Astrocyte (in vitro differentiated cells and primary cell): ENCODE results near the gene SMYD4. TPM values are rescaled to one million over a fixed set of nuclear protein-coding genes. Genes with fewer than 3 reads are reported as not detected.

ENCODE experiments used
- DNase-seq: peaks from one replicate; pipeline ENCODE4 v3.0.0-alpha.2; 2010; ENCODE audit warnings: low read depth
- FAIRE-seq: peaks from 2 replicates; lab custom pipeline; 2011; peaks lifted over from hg19 to GRCh38; lab: Jason Lieb, UNC
- H2AFZ ChIP-seq: 2 replicates; pipeline ENCODE4 v1.6.0; 2012; ENCODE audit warnings: low read depth, low read length, inconsistent platforms
- H3K27ac ChIP-seq: 2 replicates; pipeline ENCODE4 v1.5.1; 2011; ENCODE audit warnings: low read depth, low read length, inconsistent platforms
- H3K27me3 ChIP-seq: 2 replicates; pipeline ENCODE4 v1.6.0; 2011; ENCODE audit warnings: low read length, inconsistent platforms; ENCODE audit not compliant: insufficient read depth
- H3K36me3 ChIP-seq: 2 replicates; pipeline ENCODE4 v1.5.1; 2011; ENCODE audit warnings: low read length, inconsistent platforms; ENCODE audit not compliant: insufficient read depth
- H3K4me1 ChIP-seq: 2 replicates; pipeline ENCODE4 v1.5.1; 2011; ENCODE audit warnings: low read length, inconsistent platforms; ENCODE audit not compliant: insufficient read depth
- H3K4me2 ChIP-seq: 2 replicates; pipeline ENCODE4 v1.6.0; 2012; ENCODE audit warnings: low read length, inconsistent platforms
- H3K4me3 ChIP-seq: 2 replicates; pipeline ENCODE4 v1.5.1; 2011; ENCODE audit warnings: low read depth, mild to moderate bottlenecking, low read length, inconsistent platforms; ENCODE audit not compliant: insufficient read depth
- H3K79me2 ChIP-seq: 2 replicates; pipeline ENCODE4 v1.6.0; 2012; ENCODE audit warnings: mild to moderate bottlenecking, low read length, inconsistent platforms; ENCODE audit not compliant: insufficient read depth
- H3K9ac ChIP-seq: 2 replicates; pipeline ENCODE4 v1.6.0; 2012; ENCODE audit warnings: mild to moderate bottlenecking, low read length, inconsistent platforms
- H3K9me3 ChIP-seq: 2 replicates; pipeline ENCODE4 v1.5.1; 2012; ENCODE audit warnings: low read depth, mild to moderate bottlenecking, low read length, inconsistent platforms; ENCODE audit not compliant: insufficient read depth
- H4K20me1 ChIP-seq: 2 replicates; pipeline ENCODE4 v1.6.0; 2012; ENCODE audit warnings: low read length, inconsistent platforms; ENCODE audit not compliant: insufficient read depth
- H3K27ac Mint-ChIP-seq: one replicate; pipeline ENCODE4 v1.8.0; 2021; ENCODE audit warnings: mild to moderate bottlenecking, mixed read lengths; ENCODE audit not compliant: unreplicated experiment
- H3K27me3 Mint-ChIP-seq: one replicate; pipeline ENCODE4 v1.8.0; 2021; ENCODE audit warnings: low read depth, mixed read lengths; ENCODE audit not compliant: unreplicated experiment
- H3K36me3 Mint-ChIP-seq: one replicate; pipeline ENCODE4 v1.8.0; 2021; ENCODE audit warnings: low read depth, mixed read lengths; ENCODE audit not compliant: unreplicated experiment
- H3K4me1 Mint-ChIP-seq: one replicate; pipeline ENCODE4 v1.8.0; 2021; ENCODE audit warnings: low read depth, mixed read lengths; ENCODE audit not compliant: unreplicated experiment
- H3K4me3 Mint-ChIP-seq: one replicate; pipeline ENCODE4 v1.8.0; 2021; ENCODE audit warnings: mild to moderate bottlenecking, moderate library complexity, mixed read lengths; ENCODE audit not compliant: unreplicated experiment
- H3K9me3 Mint-ChIP-seq: one replicate; pipeline ENCODE4 v1.8.0; 2021; ENCODE audit warnings: mild to moderate bottlenecking, mixed read lengths; ENCODE audit not compliant: unreplicated experiment
- EZH2 ChIP-seq: IDR thresholded peaks from 2 replicates; pipeline ENCODE4 v1.6.1; 2012; ENCODE audit warnings: mild to moderate bottlenecking, low read length, inconsistent platforms; ENCODE audit not compliant: insufficient read depth
- total RNA-seq: library from RNA; stranded (reverse); gene quantifications from 2 replicates; pipeline ENCODE4 v1.2.1, GENCODE V29; 2021
- TF ChIP-seq, protein P1 (sequence below): IDR thresholded peaks from 2 replicates; pipeline ENCODE4 v1.5.1; 2011; ENCODE audit warnings: low read depth, mild to moderate bottlenecking, inconsistent platforms, low read length, moderate library complexity; ENCODE audit not compliant: insufficient read depth

Gene SMYD4
- total RNA-seq, 1 donor from 2014 or later = 10.7 TPM

DNA sequence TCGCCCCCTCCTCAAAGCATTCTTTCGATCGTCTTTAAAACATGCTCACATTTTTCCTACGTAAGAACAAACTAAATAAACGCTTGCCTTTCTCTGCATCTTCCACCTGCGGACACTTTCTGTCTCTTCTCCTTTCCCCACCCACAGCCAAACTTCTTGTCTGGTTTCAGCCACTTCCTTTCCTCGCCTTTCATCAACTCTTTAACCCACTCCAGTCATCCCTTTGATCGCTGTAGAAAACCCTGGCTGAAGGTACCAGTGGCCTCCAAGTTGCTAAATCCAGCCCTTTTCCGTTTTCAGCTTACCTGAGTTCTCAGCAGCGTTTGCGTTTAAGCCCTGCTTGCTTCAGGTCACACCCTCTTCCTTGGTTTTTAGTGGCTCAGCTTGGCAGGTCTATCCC is 586 bp upstream of the SMYD4 start:
- H3K4me2 ChIP-seq = peak overlapping the region; percentile 99
- peak; percentile 5 for DNase-seq
- H3K27ac ChIP-seq = no peak overlapping the region
- Mint-ChIP-seq H3K4me3 (peak overlapping the region; percentile 92), H3K9me3 (no peaks in the 10 kb centered on the region), H3K4me1 (peaks cover 5% of the 10 kb centered on the region), H3K36me3 (peaks cover 2% of the 10 kb centered on the region), H3K27me3 (no peaks in the 10 kb centered on the region), H3K27ac (peak overlapping the region; percentile 37)
- H2AFZ ChIP-seq = peak overlapping the region; percentile 94
- H3K4me3 ChIP-seq = peak overlapping the region; percentile 86
- no peak for TF ChIP-seq EZH2
- no peaks in the 10 kb centered on the region for H3K9me3 ChIP-seq
- H4K20me1 ChIP-seq = peaks cover 7% of the 10 kb centered on the region
- peak overlapping the region; percentile 85 for H3K9ac ChIP-seq
- H3K79me2 ChIP-seq = peaks cover 60% of the 10 kb centered on the region
- no peaks in the 10 kb centered on the region for H3K36me3 ChIP-seq
- no peak for FAIRE-seq
- peaks cover 10% of the 10 kb centered on the region for H3K4me1 ChIP-seq
- H3K27me3 ChIP-seq = no peaks in the 10 kb centered on the region

- H3K9ac ChIP-seq = peak overlapping the region; percentile 85
- peak overlapping the region; percentile 83 for H3K4me3 Mint-ChIP-seq
- no peaks in the 10 kb centered on the region for H3K27me3 Mint-ChIP-seq
- FAIRE-seq = no peak
- H3K27me3 ChIP-seq = no peaks in the 10 kb centered on the region
- peak overlapping the region; percentile 55 for H3K27ac Mint-ChIP-seq
- peak overlapping the region; percentile 67 for H3K27ac ChIP-seq
- no peaks in the 10 kb centered on the region for H3K9me3 Mint-ChIP-seq
- H3K36me3 ChIP-seq = no peaks in the 10 kb centered on the region
- peak overlapping the region; percentile 99 for H3K4me2 ChIP-seq
- peaks cover 49% of the 10 kb centered on the region for H3K79me2 ChIP-seq
- H3K9me3 ChIP-seq = no peaks in the 10 kb centered on the region
- H3K36me3 Mint-ChIP-seq = peaks cover 2% of the 10 kb centered on the region
- DNase-seq = no peak
- H2AFZ ChIP-seq = peak overlapping the region; percentile 94
- no peak for TF ChIP-seq EZH2
- TF ChIP-seq, protein P1, sequence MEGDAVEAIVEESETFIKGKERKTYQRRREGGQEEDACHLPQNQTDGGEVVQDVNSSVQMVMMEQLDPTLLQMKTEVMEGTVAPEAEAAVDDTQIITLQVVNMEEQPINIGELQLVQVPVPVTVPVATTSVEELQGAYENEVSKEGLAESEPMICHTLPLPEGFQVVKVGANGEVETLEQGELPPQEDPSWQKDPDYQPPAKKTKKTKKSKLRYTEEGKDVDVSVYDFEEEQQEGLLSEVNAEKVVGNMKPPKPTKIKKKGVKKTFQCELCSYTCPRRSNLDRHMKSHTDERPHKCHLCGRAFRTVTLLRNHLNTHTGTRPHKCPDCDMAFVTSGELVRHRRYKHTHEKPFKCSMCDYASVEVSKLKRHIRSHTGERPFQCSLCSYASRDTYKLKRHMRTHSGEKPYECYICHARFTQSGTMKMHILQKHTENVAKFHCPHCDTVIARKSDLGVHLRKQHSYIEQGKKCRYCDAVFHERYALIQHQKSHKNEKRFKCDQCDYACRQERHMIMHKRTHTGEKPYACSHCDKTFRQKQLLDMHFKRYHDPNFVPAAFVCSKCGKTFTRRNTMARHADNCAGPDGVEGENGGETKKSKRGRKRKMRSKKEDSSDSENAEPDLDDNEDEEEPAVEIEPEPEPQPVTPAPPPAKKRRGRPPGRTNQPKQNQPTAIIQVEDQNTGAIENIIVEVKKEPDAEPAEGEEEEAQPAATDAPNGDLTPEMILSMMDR = no peak
- H3K4me1 Mint-ChIP-seq = peaks cover 5% of the 10 kb centered on the region
- H4K20me1 ChIP-seq = peaks cover 7% of the 10 kb centered on the region
- peaks cover 10% of the 10 kb centered on the region for H3K4me1 ChIP-seq
- peak overlapping the region; percentile 86 for H3K4me3 ChIP-seq
These were observed 498 bp downstream of the SMYD4 start for GRCh38 chr17:1829216-1829591.

DNA sequence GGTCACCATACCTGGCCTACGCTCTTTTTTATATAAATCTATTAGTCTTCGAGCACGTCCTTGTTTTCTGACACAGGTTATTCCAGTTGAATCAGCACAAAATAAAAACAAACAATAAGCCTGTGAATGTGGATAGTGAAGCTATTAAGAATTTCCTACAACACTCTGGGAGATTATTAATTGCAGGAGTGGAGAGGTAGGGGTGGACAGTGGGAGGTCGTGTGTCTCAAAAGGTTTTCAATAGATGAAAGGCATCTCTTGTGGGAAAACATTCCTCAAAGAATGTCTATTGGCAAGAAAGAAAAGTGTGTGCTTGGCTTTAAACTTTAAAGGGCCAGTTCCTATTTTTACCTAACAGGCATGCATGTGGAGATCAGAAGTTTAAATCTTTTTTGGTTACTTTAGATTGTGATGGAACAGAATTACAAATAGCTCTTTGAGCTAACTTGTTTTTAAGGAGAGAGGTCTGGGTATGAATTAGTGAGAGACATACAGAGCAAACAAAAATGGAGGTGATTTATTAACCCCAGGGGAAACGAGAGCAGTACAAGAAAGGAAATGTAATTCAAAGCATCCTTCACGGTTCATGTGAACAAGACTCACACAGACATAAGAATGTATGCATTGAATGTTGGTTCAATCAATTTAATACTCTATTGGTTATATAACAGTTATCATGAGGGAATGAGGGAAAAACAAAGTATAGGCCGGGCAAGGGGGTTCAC is 9.0 kb downstream of the SMYD4 start:
- H3K27ac ChIP-seq = no peak overlapping the region
- H3K27me3 Mint-ChIP-seq = no peaks in the 10 kb centered on the region

More for the DNA sequence above, 9.0 kb downstream of the SMYD4 start:
- no peaks in the 10 kb centered on the region for H4K20me1 ChIP-seq
- no peaks in the 10 kb centered on the region for H3K79me2 ChIP-seq
- H3K27ac Mint-ChIP-seq = no peak overlapping the region
- no peak overlapping the region for H3K4me3 Mint-ChIP-seq
- TF ChIP-seq, protein P1 = no peak
- H3K36me3 Mint-ChIP-seq = peaks cover 2% of the 10 kb centered on the region
- H3K4me1 ChIP-seq = no peaks in the 10 kb centered on the region
- FAIRE-seq = no peak
- no peak overlapping the region for H3K9ac ChIP-seq
- peaks cover 2% of the 10 kb centered on the region for H3K4me1 Mint-ChIP-seq
- no peaks in the 10 kb centered on the region for H3K27me3 ChIP-seq
- no peaks in the 10 kb centered on the region for H3K9me3 Mint-ChIP-seq
- no peak overlapping the region for H3K4me2 ChIP-seq
- peak; percentile 5 for DNase-seq
- no peak overlapping the region for H2AFZ ChIP-seq
- no peaks in the 10 kb centered on the region for H3K9me3 ChIP-seq
- no peaks in the 10 kb centered on the region for H3K36me3 ChIP-seq
- H3K4me3 ChIP-seq = no peak overlapping the region
